MM.1S (cell line): ENCODE results near the gene NXPH4.

ENCODE experiments used
- EZH2 ChIP-seq: fragments of 300-600 bp; sonication (generic); optimal IDR thresholded peaks from 2 replicates; pipeline ENCODE3; 2017; ENCODE audit warnings: low read depth, mild to moderate bottlenecking, antibody characterized with exemption, low read length, mixed read lengths
- EZH2phosphoT487 ChIP-seq: fragments of 300-600 bp; sonication (generic); IDR thresholded peaks from 2 replicates; pipeline ENCODE4 v1.6.1; 2018; ENCODE audit warnings: antibody characterized with exemption, low read length
- TF ChIP-seq, protein P1 (sequence below): fragments of 300-600 bp; sonication (generic); IDR thresholded peaks from 2 replicates; pipeline ENCODE4 v1.5.1; 2016; ENCODE audit warnings: antibody characterized with exemption, low read length, mixed read lengths

DNA sequence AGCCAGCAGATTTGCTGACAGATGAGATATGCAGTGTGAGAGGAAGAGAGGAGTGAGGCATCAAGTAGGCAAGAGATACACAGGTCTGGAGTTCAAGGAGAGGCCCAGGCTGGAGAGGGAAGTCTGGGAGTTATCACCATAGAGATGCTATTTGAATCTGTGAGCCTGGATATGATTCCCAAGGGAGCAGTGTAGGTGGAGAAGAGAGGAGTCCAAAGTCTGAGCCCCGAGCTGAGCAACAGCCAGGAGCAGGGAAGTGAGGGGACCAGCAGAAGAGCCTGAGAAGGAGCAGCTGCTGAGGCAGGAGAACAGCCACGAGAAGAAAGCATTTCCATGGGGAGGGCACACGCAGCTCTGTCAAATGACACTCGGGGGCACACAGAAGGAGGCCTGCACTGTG lies 20.2 kb upstream of the NXPH4 start:
- TF ChIP-seq, protein P1, sequence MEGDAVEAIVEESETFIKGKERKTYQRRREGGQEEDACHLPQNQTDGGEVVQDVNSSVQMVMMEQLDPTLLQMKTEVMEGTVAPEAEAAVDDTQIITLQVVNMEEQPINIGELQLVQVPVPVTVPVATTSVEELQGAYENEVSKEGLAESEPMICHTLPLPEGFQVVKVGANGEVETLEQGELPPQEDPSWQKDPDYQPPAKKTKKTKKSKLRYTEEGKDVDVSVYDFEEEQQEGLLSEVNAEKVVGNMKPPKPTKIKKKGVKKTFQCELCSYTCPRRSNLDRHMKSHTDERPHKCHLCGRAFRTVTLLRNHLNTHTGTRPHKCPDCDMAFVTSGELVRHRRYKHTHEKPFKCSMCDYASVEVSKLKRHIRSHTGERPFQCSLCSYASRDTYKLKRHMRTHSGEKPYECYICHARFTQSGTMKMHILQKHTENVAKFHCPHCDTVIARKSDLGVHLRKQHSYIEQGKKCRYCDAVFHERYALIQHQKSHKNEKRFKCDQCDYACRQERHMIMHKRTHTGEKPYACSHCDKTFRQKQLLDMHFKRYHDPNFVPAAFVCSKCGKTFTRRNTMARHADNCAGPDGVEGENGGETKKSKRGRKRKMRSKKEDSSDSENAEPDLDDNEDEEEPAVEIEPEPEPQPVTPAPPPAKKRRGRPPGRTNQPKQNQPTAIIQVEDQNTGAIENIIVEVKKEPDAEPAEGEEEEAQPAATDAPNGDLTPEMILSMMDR: no peak
- TF ChIP-seq EZH2 (no peak), EZH2phosphoT487 (no peak)
